Ishikawa (cell line): ENCODE results near the gene DAG1.

ENCODE experiments used
- CEBPB ChIP-seq: IDR thresholded peaks from 2 replicates; pipeline ENCODE4 v1.6.1; 2012
- CREB1 ChIP-seq: IDR thresholded peaks from 2 replicates; pipeline ENCODE4 v1.6.1; 2012; ENCODE audit warnings: low read depth
- EGR1 ChIP-seq: IDR thresholded peaks from 2 replicates; pipeline ENCODE4 v1.6.1; 2012
- EP300 ChIP-seq: IDR thresholded peaks from 2 replicates; pipeline ENCODE4 v1.6.1; 2012; ENCODE audit warnings: borderline replicate concordance
- FOXM1 ChIP-seq: IDR thresholded peaks from 2 replicates; pipeline ENCODE4 v1.6.1; 2012; ENCODE audit warnings: low read depth, borderline replicate concordance
- NFIC ChIP-seq: IDR thresholded peaks from 2 replicates; pipeline ENCODE4 v1.6.1; 2012
- RAD21 ChIP-seq: IDR thresholded peaks from 2 replicates; pipeline ENCODE4 v1.6.1; 2012; ENCODE audit warnings: low read depth
- TAF1 ChIP-seq: IDR thresholded peaks from 2 replicates; pipeline ENCODE4 v1.6.1; 2012; ENCODE audit warnings: low read depth, mild to moderate bottlenecking
- TCF12 ChIP-seq: IDR thresholded peaks from 2 replicates; pipeline ENCODE4 v1.6.1; 2012; ENCODE audit warnings: low read depth
- TEAD4 ChIP-seq: IDR thresholded peaks from 2 replicates; pipeline ENCODE4 v1.6.1; 2012
- YY1 ChIP-seq: IDR thresholded peaks from 2 replicates; pipeline ENCODE4 v1.6.1; 2012; ENCODE audit warnings: low read depth
- ZBTB7A ChIP-seq: IDR thresholded peaks from 2 replicates; pipeline ENCODE4 v1.6.1; 2012; ENCODE audit warnings: low read depth
- TF ChIP-seq, protein P1 (sequence below): IDR thresholded peaks from 2 replicates; pipeline ENCODE4 v1.6.1; 2012; ENCODE audit warnings: low read depth, mild to moderate bottlenecking
- TF ChIP-seq, protein P2 (sequence below): IDR thresholded peaks from 2 replicates; pipeline ENCODE4 v1.6.1; 2012
- TF ChIP-seq, protein P3 (sequence below): IDR thresholded peaks from 2 replicates; pipeline ENCODE4 v1.6.1; 2012

Gene DAG1

DNA sequence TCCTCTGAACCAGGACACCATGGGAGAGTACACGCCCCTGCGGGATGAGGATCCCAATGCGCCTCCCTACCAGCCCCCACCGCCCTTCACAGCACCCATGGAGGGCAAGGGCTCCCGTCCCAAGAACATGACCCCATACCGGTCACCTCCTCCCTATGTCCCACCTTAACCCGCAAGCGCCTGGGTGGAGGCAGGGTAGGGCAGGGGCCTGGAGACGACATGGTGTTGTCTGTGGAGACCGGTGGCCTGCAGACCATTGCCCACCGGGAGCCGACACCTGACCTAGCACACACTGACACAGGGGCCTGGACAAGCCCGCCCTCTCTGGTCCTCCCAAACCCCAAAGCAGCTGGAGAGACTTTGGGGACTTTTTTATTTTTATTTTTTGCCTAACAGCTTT lies 63.0 kb downstream of the DAG1 start:
- TF ChIP-seq EGR1 (no peak), TEAD4 (no peak)

DNA sequence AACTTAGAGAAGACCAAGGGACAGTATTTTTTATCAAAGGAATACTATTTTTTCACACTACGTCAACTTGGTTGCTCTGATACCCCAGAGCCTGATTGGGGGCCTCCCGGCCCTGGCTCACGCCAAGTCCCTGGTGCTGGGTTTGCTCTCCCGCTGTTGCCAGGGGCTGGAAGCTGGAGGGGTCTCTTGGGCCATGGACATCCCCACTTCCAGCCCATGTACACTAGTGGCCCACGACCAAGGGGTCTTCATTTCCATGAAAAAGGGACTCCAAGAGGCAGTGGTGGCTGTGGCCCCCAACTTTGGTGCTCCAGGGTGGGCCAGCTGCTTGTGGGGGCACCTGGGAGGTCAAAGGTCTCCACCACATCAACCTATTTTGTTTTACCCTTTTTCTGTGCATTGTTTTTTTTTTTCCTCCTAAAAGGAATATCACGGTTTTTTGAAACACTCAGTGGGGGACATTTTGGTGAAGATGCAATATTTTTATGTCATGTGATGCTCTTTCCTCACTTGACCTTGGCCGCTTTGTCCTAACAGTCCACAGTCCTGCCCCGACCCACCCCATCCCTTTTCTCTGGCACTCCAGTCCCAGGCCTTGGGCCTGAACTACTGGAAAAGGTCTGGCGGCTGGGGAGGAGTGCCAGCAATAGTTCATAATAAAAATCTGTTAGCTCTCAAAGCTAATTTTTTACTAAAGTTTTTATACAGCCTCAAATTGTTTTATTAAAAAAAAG lies 63.9 kb downstream of the DAG1 start:
- TF ChIP-seq TAF1 (no peak), EGR1 (no peak), EP300 (no peak), ZBTB7A (no peak), TCF12 (no peak), CREB1 (no peak), YY1 (no peak), FOXM1 (no peak), CEBPB (no peak), RAD21 (no peak), NFIC (no peak), TEAD4 (no peak)
- TF ChIP-seq, protein P1, sequence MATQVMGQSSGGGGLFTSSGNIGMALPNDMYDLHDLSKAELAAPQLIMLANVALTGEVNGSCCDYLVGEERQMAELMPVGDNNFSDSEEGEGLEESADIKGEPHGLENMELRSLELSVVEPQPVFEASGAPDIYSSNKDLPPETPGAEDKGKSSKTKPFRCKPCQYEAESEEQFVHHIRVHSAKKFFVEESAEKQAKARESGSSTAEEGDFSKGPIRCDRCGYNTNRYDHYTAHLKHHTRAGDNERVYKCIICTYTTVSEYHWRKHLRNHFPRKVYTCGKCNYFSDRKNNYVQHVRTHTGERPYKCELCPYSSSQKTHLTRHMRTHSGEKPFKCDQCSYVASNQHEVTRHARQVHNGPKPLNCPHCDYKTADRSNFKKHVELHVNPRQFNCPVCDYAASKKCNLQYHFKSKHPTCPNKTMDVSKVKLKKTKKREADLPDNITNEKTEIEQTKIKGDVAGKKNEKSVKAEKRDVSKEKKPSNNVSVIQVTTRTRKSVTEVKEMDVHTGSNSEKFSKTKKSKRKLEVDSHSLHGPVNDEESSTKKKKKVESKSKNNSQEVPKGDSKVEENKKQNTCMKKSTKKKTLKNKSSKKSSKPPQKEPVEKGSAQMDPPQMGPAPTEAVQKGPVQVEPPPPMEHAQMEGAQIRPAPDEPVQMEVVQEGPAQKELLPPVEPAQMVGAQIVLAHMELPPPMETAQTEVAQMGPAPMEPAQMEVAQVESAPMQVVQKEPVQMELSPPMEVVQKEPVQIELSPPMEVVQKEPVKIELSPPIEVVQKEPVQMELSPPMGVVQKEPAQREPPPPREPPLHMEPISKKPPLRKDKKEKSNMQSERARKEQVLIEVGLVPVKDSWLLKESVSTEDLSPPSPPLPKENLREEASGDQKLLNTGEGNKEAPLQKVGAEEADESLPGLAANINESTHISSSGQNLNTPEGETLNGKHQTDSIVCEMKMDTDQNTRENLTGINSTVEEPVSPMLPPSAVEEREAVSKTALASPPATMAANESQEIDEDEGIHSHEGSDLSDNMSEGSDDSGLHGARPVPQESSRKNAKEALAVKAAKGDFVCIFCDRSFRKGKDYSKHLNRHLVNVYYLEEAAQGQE, result no peak
- TF ChIP-seq, protein P2, sequence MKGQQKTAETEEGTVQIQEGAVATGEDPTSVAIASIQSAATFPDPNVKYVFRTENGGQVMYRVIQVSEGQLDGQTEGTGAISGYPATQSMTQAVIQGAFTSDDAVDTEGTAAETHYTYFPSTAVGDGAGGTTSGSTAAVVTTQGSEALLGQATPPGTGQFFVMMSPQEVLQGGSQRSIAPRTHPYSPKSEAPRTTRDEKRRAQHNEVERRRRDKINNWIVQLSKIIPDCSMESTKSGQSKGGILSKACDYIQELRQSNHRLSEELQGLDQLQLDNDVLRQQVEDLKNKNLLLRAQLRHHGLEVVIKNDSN, result no peak
- TF ChIP-seq, protein P3, sequence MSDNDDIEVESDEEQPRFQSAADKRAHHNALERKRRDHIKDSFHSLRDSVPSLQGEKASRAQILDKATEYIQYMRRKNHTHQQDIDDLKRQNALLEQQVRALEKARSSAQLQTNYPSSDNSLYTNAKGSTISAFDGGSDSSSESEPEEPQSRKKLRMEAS, result no peak

DNA sequence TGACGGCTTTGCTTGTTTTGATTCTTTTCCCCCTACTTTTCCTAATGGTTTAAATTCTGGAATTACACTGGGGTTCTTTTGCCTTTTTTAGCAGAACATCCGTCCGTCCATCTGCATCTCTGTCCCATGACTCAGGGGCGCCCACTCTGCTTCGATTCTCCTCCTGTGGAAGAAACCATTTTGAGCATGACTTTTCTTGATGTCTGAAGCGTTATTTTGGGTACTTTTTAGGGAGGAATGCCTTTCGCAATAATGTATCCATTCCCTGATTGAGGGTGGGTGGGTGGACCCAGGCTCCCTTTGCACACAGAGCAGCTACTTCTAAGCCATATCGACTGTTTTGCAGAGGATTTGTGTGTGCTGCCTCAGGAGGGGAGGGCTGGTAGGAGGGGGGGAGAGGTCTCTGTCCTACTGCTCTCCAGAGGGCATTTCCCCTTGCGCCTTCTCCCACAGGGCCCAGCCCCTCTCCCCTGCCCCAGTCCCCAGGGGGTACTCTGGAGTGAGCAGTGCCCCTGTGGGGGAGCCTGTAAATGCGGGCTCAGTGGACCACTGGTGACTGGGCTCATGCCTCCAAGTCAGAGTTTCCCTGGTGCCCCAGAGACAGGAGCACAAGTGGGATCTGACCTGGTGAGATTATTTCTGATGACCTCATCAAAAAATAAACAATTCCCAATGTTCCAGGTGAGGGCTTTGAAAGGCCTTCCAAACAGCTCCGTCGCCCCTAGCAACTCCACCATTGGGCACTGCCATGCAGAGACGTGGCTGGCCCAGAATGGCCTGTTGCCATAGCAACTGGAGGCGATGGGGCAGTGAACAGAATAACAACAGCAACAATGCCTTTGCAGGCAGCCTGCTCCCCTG lies 64.7 kb downstream of the DAG1 start:
- TF ChIP-seq TCF12 (no peak), YY1 (no peak), TAF1 (no peak), NFIC (no peak), EP300 (no peak), FOXM1 (no peak), TEAD4 (no peak), CREB1 (no peak), CEBPB (no peak), RAD21 (no peak)
- TF ChIP-seq, protein P1, result no peak
- TF ChIP-seq, protein P3, result no peak

DNA sequence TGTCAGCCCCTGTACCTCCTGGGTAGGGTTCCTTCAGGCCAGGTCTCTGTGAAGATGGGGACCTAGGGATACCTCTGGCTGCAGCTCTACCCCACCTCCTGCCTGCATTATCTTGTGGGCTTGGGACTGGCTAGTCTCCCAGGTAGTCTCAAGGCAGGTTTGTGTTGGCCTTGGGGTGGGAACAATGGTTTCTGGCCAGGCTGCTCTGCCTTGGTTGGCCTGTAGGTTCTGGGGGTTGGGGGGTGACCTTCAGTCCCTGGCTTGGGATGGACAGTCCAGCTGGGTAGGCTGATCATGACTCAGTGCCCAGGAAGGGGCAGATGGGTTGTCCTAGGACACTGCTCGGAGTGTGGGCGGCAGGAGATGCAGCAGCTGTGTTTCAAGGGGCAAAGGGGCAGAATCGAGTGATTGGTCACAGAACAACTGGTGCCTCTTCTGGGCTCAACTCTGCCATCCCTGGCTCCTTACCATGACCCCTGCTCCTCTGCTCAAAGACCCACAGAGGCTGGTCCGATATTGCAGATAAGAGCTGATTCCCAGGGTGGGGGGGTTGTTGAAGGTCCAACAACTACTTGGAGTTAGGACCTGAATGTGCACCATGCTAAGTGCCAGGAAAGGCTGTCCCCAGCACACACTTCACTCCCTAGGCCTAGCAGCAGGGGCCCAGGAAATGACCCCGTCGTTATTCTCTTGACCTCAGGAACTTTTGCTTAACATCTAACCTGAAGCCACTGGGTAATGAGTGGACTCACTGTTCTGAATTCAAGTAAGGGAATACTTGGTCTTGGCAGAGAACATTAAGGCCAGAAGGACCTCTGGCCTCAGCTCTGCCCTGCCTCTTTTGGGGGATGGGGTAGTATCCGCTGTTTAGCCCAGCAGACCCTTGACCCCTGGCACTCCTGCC lies 66.2 kb downstream of the DAG1 start:
- no peak for TF ChIP-seq YY1
- no peak for TF ChIP-seq EP300
- TF ChIP-seq ZBTB7A, result no peak
- no peak for TF ChIP-seq FOXM1
- TF ChIP-seq TCF12, result no peak
- TF ChIP-seq EGR1, result no peak
- no peak for TF ChIP-seq RAD21
- TF ChIP-seq, protein P3, result no peak
- TF ChIP-seq, protein P1, result no peak
- no peak for TF ChIP-seq CEBPB
- TF ChIP-seq, protein P2, result no peak
- TF ChIP-seq NFIC, result no peak
- TF ChIP-seq CREB1, result no peak
- TF ChIP-seq TEAD4, result no peak
- TF ChIP-seq TAF1, result no peak
